Measurements from ENCODE around the gene MRGPRX2.

The MRGPRX2 gene

DNA sequence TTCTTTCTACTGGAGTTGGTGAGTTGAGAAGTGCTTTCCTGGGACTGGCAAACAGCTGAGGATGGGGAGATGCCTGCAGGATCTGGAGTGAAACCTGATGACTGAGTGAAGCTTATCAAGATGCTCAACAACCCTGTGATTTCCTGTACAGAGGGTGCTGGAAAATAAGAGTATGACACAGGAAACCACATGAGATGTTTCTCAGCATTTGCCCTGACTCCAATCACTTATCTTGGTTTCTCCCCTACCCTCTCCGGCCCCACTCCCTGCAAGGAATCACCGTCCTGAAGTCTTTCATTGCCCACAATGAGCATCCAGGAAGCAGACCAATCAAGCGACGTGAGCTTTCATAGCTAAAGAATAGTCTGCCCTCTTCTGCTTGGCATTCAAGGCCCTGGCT is at the start of gene MRGPRX2:
TSS of gene MRGPRX2 (minus strand) at position 89 of the 400 bp plus-strand sequence. CDS start 4,315 bp downstream, outside the sequence.
- peak; percentile 7 for DNase-seq (ENCODE audit: low spot score)

DNA sequence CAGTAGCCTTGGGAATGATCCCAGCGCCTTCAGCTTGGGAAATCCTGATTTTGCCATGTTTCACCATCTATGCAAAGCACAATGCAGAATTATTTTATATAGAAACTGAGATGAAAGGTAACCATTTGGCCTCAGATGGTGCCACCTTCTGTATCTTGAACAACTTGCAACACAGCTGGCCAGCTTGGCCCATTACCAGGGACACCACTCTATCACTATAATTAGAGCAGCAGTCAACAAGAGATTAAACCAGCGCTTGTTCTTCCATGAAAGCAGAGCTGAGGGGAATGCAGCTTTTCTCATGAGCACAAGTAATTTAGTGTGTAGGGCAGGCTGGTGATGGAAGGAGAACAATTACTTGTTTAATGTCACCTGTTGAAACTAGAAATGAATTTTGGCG is 49.8 kb upstream of the MRGPRX2 start:
- no peak for DNase-seq (ENCODE audit: low spot score)

DNA sequence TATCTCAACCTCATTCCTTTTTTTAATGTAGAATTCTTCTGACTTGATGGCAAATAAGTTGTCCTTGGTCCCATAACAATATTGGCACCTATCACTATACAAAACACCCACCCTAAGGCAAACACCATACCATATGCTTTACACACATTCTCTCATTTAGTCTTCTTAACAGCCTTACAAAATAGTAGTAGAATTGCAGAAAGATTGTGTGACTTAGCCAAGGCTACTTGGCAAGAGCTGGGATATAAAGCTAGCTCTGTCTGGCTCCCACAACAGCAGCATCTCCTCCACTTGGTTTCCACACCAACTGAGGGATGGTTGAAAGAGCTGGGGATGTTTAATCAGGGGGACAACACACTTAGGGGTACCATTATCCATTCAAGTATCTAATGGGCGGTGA is 46.6 kb upstream of the MRGPRX2 start:
- DNase-seq (ENCODE audit: low spot score): no peak

DNA sequence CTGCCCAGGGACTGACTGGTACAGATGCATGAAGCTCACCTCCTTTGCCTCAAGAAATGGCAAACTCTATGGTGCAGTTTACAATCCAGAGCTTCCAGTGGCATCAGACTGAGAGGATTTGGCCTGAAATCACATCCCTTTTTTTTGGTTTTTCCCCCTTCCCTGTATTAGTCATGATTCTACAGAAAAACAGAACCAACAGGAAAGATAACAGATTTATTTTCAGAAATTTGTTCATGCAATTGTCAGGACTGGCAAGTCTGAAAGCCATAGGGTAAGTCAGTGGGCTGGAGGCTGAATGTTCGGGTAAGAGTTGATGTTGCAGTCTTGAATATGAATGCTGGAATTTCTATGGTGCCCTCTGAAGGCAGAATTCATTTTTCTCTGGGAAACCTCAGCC is 44.5 kb upstream of the MRGPRX2 start:
- DNase-seq (ENCODE audit: low spot score): no peak

DNA sequence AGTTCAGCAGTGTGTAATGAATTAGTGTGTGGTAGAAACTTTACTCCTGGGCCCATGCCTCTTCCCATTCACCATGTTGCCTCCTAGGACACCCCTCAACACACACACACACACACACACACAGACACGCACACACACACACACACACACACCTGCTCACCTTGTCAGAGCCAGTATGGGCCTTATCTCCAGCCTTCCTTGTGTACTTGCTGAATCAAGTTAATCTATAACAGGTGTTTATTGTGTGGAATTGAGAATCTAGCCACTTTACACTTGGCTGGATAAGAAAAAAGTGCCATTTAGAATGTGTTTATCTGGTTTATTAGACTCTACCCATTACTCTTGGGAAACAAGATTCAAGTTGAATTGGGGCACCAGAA is 42.0 kb upstream of the MRGPRX2 start:
- DNase-seq (ENCODE audit: low spot score): no peak

DNA sequence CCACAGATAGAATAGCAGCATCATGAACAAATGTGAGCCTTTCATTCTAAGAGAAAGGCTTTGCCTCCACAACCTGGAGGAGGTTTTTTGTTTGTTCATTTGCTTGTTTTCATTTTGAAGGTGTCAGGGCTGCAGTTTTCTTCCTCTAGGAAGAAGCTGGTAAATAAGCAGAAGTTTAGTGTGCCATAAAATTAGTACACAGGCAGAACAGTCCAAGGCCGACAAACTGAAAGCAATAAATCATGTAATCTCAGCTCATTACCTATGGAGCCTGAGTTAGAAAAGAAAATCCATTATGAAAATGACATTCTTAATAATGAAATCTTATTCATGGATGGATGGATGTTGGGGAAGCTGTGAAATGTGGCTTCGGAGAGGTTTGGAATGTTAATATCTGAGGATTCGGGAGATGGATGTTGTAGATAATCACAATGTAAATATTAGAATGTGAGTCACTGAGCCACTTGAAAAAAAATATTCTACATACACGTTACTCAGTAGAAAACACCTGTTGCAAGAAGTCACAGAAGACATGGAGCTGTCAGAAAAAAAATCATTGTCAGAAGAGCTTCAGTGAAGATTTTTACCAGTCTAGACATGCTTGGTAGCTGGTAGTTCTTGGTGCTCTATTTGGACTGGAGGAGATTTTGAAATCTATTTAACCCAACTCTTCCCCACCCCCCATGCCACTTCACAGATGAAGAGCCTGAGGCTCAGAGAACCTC is 41.4 kb upstream of the MRGPRX2 start:
- no peak for DNase-seq (ENCODE audit: low spot score)

DNA sequence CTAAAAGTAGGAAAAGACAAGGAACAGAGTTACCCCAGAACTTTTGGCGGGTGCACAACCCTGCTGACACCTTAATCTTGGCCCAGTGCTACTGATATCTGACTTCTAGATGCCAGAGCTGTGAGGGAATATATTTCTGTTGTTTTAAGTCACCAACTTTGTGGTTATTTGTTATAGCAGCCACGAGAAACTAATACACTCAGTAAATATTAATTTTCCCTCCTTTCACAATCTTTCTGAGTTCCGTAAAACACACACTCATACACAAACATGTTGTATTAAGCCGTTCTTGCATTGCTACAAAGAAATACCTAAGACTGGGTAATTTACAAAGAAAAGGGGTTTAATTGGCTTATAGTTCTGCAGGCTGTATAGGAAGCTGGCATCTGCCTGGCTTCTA is 40.4 kb upstream of the MRGPRX2 start:
- DNase-seq (ENCODE audit: low spot score): no peak

DNA sequence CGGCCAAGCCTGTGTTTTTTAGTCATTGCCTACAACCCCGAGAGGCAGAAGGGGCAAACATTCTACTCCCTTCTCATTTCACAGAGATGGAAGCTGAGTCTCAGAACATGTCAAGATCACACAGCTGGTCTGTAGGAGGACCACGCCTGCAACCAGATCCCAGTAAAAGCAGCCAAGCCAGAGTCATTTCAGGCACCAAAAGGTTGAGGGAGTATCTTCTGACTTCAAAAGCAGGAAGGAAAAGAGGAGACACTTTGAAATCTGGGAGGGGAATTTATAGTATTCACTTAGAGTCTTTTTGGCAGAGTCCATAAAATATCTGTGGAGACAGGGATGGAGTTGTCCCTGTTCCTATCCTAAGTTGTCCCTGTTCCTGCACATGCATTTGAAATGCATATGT is 38.6 kb upstream of the MRGPRX2 start:
- DNase-seq (ENCODE audit: low spot score): no peak

DNA sequence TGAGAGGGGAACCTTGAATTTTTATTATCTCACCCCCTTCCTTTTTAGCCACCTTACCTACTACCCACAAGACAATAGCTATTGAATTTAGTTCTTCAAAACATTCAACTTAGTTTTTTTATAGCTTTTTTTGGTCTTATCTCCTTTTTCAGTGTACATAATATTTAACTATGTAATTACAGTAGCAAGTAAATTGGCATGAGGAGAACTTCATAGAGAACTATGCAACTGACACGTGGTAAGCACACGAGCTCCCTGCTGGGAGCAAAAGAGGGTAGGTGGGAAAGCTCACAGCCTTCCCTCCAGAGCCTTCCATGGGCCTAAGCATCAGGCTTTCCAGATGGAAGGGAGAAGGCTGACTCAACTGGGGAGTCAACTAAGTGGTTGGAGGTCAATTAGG is 34.3 kb upstream of the MRGPRX2 start:
- DNase-seq (ENCODE audit: low spot score): no peak

DNA sequence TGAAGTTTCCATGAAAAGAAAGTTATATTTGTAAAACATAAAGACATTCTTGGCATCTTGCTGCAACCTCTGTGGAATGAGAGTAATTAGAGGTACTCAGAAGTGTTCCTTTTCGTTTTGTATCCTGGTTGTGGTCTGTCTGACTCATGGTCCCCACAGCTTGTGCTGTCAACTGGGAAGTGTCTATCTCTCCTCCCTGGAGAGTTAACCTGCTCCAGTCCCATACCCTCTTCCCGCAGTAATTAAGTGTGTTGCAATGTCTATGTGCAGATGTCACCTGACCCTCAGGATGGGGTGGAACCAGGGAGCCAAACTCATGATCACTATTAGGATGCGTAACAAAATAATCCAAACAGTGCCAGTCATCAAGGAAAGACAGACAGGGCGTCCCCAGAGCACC is 33.5 kb upstream of the MRGPRX2 start:
- no peak for DNase-seq (ENCODE audit: low spot score)

DNA sequence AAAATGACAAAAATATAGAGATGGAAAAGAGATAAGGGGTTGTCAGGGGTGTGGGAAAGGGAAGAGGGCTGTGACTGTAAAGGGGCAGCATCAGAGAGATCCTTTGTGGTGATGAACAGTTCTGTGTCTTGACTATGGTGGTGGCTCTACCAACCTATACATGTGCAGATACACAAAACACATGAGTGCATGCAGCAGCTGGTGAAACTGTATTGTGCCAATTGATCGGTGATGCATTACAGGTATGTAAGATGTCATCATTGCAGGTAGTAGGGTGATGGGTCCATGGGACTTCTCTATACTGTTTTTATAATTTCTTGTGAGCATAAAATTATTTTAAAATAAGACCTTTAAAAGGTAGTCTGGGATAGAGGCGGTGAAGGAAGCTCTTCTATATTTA is 32.3 kb upstream of the MRGPRX2 start:
- DNase-seq (ENCODE audit: low spot score): no peak

DNA sequence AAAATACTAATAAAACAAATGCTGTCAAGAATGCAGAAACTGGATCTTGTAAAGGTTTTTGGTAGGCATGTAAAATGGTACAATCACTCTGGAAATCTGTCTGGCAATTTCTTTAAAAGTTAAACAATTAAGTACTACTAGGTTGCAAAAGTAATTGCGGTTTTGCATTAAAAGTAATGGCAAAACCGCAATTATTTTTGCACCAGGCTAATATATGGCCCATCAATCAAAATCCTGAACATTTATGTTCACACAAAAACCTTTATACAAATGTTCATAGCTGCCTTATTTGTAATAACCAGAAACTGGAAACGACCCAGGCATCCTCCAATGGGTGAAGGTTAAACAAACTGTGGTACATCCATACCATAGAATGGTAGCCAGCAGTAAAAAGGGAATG is 31.8 kb upstream of the MRGPRX2 start:
- no peak for DNase-seq (ENCODE audit: low spot score)

DNA sequence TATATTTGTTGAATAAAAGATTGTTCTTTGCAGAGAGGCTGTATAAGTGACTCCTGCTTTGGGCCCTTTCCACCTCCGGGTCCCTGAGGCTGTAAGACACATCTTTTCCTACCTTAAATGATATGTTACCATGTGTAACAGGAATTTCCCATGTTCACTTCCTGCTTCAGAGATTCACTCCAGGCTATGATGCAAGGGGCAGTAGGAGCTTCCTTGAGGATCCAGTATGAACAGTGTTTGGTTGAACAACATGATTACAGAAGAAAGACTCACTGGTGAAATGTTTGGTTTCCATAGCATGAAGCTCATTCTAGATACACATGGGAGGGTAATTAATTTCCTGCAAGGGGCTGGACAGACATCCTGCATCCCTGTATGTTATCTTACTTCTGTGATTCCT is 30.8 kb upstream of the MRGPRX2 start:
- no peak for DNase-seq (ENCODE audit: low spot score)

DNA sequence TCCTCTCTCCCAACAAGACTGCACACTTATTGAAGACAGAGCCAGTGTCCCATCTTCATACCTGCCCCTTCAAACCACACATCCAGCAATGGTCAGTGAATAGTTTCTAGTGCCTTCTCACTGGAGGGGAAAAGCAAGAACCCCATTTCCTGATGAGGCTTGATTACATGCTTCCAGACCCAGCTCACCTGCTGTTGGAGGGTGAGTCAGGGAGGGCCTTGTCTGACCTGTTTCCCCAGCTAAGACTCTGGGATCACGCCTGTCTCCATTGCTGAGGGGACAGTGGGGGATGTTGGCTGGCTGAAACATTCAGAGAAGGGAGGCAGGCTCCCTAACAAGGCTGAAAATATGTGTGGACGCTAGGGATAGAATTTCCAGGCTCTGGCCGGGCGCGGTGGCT is 28.9 kb upstream of the MRGPRX2 start:
- no peak for DNase-seq (ENCODE audit: low spot score)

DNA sequence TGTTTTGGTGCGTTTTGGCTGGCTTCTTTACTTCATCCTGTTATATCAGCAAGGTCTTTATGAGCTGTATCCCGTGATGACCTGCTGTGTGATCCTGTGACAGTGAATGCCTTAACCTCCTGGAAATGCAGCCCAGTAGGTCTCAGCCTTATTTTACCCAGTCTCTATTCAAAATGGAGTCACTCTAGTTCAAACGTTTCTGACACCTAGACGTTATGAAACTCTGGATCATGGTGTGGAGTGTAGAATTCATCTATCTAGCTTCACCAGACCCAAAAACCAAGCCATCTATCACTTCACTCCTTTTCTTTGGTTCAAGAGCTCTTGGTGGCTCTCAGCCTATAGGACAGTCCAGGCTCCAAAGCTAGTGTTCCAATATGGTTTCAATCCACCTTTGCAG is 28.3 kb upstream of the MRGPRX2 start:
- no peak for DNase-seq (ENCODE audit: low spot score)

DNA sequence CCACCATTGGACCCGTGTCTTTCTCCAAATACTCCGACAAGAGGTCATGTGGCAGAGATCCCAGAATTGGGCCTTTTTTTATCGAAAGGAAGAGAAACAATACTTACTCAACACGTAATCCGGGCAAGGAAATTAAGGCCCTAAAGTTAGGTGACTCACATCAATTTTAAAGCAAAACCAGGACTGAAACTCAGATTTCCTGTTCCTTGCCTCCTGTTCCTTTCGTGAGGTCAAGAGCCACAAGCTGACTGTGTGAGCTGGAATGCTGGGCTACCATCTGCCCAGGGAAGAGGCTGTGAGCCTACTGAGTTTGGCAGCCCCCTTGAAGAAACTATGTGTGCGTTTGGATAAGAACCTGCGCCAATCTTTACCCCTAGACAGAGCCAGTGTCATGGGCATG is 27.1 kb upstream of the MRGPRX2 start:
- no peak for DNase-seq (ENCODE audit: low spot score)

DNA sequence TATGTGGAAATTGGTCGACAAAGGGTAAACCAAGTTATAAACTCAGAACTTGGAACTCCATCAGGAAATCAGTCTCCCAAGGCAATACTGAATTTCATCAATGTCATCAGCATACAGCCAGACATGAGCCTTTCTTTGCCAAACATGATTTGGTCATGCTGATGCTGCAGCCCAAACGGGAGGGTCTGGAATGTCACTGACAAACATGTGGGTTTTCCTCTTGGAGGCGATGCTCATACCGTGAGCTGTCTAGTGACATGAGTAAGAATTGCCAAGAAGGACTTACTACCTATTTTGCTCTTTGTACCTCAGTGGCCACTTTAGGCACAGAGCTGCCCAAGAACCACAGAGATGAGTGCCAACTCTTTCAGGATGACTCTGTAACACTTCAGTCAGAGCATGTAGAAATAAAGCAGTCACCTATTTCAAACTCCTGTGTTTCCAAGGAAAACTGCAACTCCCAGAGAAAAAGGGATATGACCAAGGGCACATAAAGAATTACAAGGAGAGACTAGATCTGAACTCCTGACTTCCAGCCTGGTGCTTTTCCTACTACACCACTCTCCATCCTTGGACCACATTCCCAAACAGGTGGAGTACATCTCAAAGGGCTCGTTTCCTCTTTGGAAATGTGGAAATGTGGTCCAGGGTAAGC is 24.3 kb upstream of the MRGPRX2 start:
- DNase-seq (ENCODE audit: low spot score): no peak

DNA sequence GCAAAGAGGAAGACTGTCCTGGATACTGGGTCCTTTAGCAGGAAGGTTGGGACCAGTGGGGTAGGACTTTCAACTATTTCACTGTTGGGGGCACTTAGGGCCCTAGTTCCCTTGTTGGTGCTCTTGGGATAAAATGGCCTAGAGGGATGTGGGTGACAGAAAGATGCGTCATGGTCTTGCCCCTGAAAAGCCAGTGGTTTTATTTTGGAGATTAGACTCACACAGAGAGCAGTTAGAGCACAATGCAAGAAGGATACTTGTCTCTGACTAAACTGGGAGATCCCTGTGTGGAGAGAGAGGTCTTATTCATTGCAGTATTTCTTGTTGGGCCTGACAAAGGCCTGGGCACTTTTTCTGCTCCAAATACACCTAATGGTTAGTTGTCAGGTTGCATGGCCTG is 22.6 kb upstream of the MRGPRX2 start:
- no peak for DNase-seq (ENCODE audit: low spot score)

DNA sequence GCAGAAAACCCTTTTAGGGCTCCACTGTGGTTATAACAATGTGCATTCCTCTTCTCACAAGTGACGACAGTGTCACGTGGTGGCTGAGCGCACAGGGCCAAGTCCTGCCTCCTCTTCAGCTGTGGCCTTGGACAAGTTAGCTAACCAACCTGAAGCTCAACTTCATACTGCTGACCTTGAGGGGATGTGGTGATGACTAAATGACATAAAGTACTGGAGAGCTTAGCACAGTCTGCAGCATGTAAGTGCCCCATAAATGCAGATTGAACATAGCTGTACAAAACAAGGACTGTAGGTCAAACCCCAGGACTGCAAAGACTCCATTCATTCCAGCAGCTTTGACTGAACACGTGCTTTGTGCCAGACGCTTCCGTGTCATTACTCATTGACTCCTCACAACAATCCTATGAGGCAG is 20.1 kb upstream of the MRGPRX2 start:
- no peak for DNase-seq (ENCODE audit: low spot score)

DNA sequence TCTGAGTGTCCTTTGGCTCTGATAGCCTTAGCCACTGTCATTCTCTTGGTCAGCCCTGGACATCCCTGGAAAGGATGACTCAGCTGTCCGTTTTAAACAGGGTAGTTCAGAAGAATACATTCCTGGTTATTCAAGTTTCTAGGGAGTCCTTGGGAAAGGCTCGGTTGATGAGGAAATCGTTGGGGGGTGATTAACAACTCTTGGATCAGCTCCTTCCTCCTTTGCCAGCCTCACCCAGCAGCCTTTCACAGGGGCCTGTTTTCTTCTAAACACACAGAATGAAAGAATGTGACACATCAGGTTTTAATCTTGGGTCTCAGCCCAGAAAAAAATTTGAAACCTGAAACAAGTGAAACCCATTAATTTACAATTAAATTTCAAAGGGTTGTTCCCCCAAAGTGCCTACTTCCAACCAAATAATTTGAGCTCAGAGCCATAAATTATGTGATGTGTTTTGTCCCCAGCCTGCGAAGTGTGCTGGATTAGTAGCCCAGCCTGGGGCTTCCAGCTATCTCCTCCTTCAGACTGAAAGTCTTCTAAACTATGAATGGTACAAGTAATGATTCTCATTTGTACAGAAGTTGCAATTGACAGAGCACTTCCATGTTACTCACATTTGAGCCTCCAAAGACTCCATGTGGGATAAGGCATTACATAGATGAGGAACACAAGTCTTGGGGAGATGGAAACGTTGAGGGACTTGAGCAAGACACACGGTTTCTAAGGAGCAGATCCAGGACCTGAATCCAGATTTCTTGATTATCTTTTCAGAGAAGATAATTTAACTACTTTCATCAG is 19.3 kb upstream of the MRGPRX2 start:
- DNase-seq (ENCODE audit: low spot score): no peak

DNA sequence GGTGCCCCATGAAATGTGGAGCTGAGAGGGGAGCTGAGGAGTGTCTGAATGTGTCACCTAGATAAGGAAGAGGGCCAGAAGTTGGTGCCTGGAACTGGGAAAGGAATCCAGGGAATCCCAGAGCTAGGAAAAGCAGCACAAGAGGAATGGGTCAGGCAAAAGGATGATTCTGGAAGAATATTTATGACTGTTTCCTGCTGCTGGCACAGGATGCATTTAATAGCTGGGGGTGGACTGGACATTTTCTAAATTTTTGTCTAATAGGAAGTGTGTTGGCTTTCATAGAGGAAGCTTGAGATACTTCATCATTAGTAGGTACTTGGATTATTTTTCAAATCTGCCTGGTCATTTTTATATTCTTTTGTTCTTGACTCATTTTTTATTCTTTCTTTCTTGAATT is 17.4 kb upstream of the MRGPRX2 start:
- no peak for DNase-seq (ENCODE audit: low spot score)

DNA sequence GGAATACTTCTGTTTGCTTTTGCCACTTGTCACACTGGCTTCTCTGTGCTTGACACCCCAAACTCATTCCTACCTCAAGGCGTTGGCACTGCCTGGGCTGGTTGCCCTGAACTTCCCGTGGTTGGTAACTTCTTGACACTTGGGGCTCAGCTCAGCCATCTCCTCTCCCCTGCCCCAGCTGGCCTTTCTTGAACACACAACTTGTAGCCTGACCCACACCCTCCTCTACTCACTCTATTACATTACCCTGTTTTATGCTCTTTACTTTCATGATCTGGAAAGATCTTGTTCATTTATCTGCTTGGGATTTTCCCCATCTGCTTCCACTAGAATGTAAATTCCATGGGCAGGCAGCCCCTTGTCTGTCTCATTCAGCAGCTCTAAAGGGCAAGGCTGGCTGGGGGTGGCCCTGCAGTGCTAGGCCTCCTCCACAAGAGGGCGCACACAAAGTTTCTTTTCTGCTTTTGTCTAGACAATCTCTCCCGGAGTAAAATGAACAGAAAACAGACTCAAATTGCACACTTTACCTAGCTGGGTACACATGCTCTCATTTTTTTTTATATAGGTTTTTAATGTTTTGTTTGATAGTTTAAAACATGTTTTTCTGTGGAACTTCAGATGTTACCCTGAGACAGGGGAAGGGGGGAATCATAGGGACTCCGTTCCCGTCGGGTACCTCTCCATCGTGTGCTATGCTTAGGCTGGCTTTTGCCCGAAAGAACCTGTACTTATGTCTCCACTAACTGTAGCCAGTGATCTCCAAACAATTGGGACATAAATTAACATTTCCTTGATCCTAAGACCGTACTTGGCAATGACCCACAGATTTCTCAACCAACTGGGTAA is 16.4 kb upstream of the MRGPRX2 start:
- peak; percentile 61 for DNase-seq (ENCODE audit: low spot score)

Measured in CD4-positive, alpha-beta T cell treated with Interleukin-15 for 4 hours (primary cell).